Bladder microvascular endothelial cell (primary cell): ENCODE data around the gene ZNF292. TPM values are rescaled to one million over a fixed set of nuclear protein-coding genes. Genes with fewer than 3 reads are reported as not detected.

Experiments used
- total RNA-seq: library from RNA; depleted of rRNA; stranded (reverse); fragments of >200 nt; gene quantifications from 2 replicates; pipeline ENCODE4 v1.2.3, GENCODE V29; 2014

ZNF292 gene
- total RNA-seq = 10.0 and 34.7 TPM in 2 replicates

GRCh38 chr6:87154993-87155841 is at the start of gene ZNF292:
ZNF292 (plus strand) TSS chr6:87155565; CDS start chr6:87155592, 27 bp downstream.

Other genes with a start within 250 kb of the ZNF292 start
- not detected in 2 replicates for gene HTR1E, start 218.0 kb upstream of the ZNF292 start, total RNA-seq
- not detected in 2 replicates for gene CGA, start 60.5 kb upstream of the ZNF292 start, total RNA-seq
- gene SMIM8, start 167.0 kb downstream of the ZNF292 start, total RNA-seq = 2.1 and 3.6 TPM in 2 replicates
- not detected in 2 replicates for gene GJB7, start 173.7 kb downstream of the ZNF292 start, total RNA-seq
- gene C6orf163, start 189.2 kb downstream of the ZNF292 start, total RNA-seq = 0.65 and 1.3 TPM in 2 replicates